ENCODE measurements around the gene C6orf136. TPM values are rescaled to one million over a fixed set of nuclear protein-coding genes. Genes with fewer than 3 reads are reported as not detected.
A peak's percentile ranks its signal among the peaks of the same experiment; 100 is the strongest.

C6orf136 gene
- total and polyA plus RNA-seq, 4 donors: 5.1 to 26.0 (median 13.3) TPM

DNA sequence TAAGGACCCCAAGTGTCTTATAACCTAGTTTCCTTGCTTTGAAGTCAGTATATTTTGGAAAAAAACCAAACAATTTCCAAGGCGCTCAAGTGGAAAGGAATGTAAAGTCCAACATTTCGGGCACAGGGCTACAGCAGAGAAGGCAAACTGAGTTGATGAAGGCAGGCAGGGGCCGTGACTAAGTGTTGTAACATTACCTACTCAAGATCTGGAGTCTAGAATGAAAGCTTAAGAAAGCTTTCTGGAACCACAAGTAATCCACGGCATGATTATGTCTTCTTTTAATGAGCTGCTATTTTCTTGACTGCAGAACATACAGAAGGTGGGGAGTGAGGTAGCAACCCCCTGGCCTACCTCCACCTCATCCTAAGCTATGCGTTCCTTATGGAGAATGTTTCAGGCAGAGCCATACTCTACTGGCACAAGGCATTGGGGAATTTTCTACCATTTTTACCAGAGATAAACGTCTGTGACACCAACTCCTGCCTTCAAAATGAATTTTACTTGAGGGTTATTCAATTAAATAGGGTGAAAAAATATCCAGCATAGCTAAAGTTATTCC lies 34.2 kb upstream of the C6orf136 start:
- peaks cover 16 to 33% (median 25%) of the 10 kb centered on the region in 4 donors for H3K36me3 ChIP-seq (ENCODE audit: control insufficient read depth in 4 of 4, insufficient read depth in 4 of 4, low read length in 4 of 4)
- TF ChIP-seq, protein P1, sequence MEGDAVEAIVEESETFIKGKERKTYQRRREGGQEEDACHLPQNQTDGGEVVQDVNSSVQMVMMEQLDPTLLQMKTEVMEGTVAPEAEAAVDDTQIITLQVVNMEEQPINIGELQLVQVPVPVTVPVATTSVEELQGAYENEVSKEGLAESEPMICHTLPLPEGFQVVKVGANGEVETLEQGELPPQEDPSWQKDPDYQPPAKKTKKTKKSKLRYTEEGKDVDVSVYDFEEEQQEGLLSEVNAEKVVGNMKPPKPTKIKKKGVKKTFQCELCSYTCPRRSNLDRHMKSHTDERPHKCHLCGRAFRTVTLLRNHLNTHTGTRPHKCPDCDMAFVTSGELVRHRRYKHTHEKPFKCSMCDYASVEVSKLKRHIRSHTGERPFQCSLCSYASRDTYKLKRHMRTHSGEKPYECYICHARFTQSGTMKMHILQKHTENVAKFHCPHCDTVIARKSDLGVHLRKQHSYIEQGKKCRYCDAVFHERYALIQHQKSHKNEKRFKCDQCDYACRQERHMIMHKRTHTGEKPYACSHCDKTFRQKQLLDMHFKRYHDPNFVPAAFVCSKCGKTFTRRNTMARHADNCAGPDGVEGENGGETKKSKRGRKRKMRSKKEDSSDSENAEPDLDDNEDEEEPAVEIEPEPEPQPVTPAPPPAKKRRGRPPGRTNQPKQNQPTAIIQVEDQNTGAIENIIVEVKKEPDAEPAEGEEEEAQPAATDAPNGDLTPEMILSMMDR (IDR thresholded peaks at IDR 0.05; ENCODE audit: control extremely low read depth, extremely low read depth): no peak
- ATAC-seq (ENCODE audit: insufficient read depth, low FRiP score): no peak
- 41 to 67% methylated on average over 6 of the region's 6 CpGs for WGBS, 2 donors
- no peak overlapping the region for H3K4me3 ChIP-seq
- no peak overlapping the region for H3K9ac ChIP-seq (ENCODE audit: insufficient read depth in 1 of 2, low read length in 2 of 2)
- H3K27me3 ChIP-seq (ENCODE audit: control insufficient read depth in 3 of 3, insufficient read depth in 3 of 3, low read length in 2 of 3): no peaks in the 10 kb centered on the region
- DNase-seq: peak in 2 of 3 donors; percentile 47 to 58
- peak overlapping the region in 1 of 2 donors; percentile 26 for H3K27ac ChIP-seq (ENCODE audit: low read depth in 1 of 2, low read length in 1 of 2)
- peaks cover 0 to 32% (median 20%) of the 10 kb centered on the region in 5 donors for H3K4me1 ChIP-seq (ENCODE audit: control insufficient read depth in 5 of 5, insufficient read depth in 5 of 5, low read length in 5 of 5)
- no peaks in the 10 kb centered on the region for H3K9me3 ChIP-seq (ENCODE audit: control insufficient read depth in 4 of 4, insufficient read depth in 3 of 4, low read length in 3 of 4)

- Histone ChIP-seq H3K36me3 (ENCODE audit: control insufficient read depth in 4 of 4, insufficient read depth in 4 of 4, low read length in 4 of 4) (peaks cover 14 to 30% (median 21%) of the 10 kb centered on the region in 4 donors), H3K27ac (ENCODE audit: low read depth in 1 of 2, low read length in 1 of 2) (peak overlapping the region in 1 of 2 donors; percentile 29), H3K4me1 (ENCODE audit: control insufficient read depth in 5 of 5, insufficient read depth in 5 of 5, low read length in 5 of 5) (peaks cover 0 to 36% (median 22%) of the 10 kb centered on the region in 5 donors), H3K9me3 (ENCODE audit: control insufficient read depth in 4 of 4, insufficient read depth in 3 of 4, low read length in 3 of 4) (no peaks in the 10 kb centered on the region), H3K4me3 (no peak overlapping the region), H3K27me3 (ENCODE audit: control insufficient read depth in 3 of 3, insufficient read depth in 3 of 3, low read length in 2 of 3) (no peaks in the 10 kb centered on the region), H3K9ac (ENCODE audit: insufficient read depth in 1 of 2, low read length in 2 of 2) (peak overlapping the region in 1 of 2 donors; percentile 100)
- ATAC-seq (ENCODE audit: insufficient read depth, low FRiP score) (no peak), DNase-seq (peak in 1 of 3 donors; percentile 18)
- TF ChIP-seq, protein P1 (IDR thresholded peaks at IDR 0.05; ENCODE audit: control extremely low read depth, extremely low read depth): no peak
These were observed 33.5 kb upstream of the C6orf136 start for GRCh38 chr6:30613251-30614043.

DNA sequence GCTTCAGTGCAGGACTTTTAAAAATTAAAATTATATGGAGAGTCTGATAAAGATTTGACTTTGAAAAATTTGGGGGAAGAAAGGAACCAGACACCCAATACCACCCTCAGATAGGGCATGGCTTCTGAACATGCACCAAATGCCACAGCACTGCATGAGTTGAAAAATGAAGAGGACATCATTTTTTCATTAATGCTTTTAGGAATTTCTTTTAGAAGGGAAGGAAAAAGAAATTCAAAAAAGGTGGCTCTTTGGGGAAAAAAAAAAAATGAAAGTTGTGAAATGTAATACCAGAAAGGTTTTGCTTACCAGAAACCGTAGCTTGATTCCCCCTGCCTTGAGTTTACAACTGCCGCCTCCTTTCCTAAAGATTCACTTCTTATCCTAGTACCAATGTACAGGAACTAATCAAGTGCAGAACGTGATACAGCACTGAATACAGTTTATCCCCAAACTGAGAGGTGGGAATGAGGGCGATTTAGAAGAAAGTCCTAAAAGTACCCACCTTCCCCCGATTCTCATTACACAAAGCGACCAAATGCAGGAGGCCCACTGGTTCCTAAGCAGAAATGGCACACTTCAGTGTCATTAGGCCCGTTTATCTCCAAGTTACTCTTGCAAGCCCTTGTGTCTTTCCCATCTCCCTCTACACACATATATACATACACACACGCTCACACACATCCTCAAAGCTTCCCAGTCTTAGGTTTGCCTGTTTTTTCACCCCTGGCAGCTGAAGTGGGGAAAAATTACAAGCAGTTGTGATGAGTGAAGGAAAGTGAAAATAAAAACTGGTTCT lies 32.7 kb upstream of the C6orf136 start:
- H3K4me3 ChIP-seq: peak overlapping the region; percentile 17
- no peaks in the 10 kb centered on the region for H3K9me3 ChIP-seq (ENCODE audit: control insufficient read depth in 4 of 4, insufficient read depth in 3 of 4, low read length in 3 of 4)
- no peak for DNase-seq
- H3K9ac ChIP-seq (ENCODE audit: insufficient read depth in 1 of 2, low read length in 2 of 2): peak overlapping the region; percentile 26 to 100
- peaks cover 0 to 40% (median 25%) of the 10 kb centered on the region in 5 donors for H3K4me1 ChIP-seq (ENCODE audit: control insufficient read depth in 5 of 5, insufficient read depth in 5 of 5, low read length in 5 of 5)
- TF ChIP-seq, protein P1 (IDR thresholded peaks at IDR 0.05; ENCODE audit: control extremely low read depth, extremely low read depth): no peak
- 21 to 24% methylated on average over 8 of the region's 8 CpGs for WGBS, 2 donors
- no peaks in the 10 kb centered on the region for H3K27me3 ChIP-seq (ENCODE audit: control insufficient read depth in 3 of 3, insufficient read depth in 3 of 3, low read length in 2 of 3)
- ATAC-seq (ENCODE audit: insufficient read depth, low FRiP score): no peak
- peak overlapping the region; percentile 72 to 91 for H3K27ac ChIP-seq (ENCODE audit: low read depth in 1 of 2, low read length in 1 of 2)
- peaks cover 6 to 22% (median 13%) of the 10 kb centered on the region in 4 donors for H3K36me3 ChIP-seq (ENCODE audit: control insufficient read depth in 4 of 4, insufficient read depth in 4 of 4, low read length in 4 of 4)

Data from lung (tissue), 12 donors.